COR-L47 (cell line): ENCODE data around the gene POSTN.

Experiments used
- DNase-seq: peaks from one replicate; lab custom pipeline; 2025; lab: John Stamatoyannopoulos, UW

POSTN gene

GRCh38 chr13:37598597-37598996, at the start of gene POSTN:
POSTN (minus strand) TSS chr13:37598768; CDS start chr13:37598726, 42 bp downstream.
- no peak for DNase-seq

- DNase-seq = no peak
These were observed 48.6 kb upstream of the POSTN start for GRCh38 chr13:37647031-37647650.

GRCh38 chr13:37646531-37646930, 48.0 kb upstream of the POSTN start:
- no peak for DNase-seq

GRCh38 chr13:37645181-37645740, 46.7 kb upstream of the POSTN start:
- DNase-seq = no peak

GRCh38 chr13:37641391-37641790, 42.8 kb upstream of the POSTN start:
- no peak for DNase-seq

- DNase-seq = peak; percentile 21
These were observed 41.9 kb upstream of the POSTN start for GRCh38 chr13:37640499-37640898.

GRCh38 chr13:37636701-37637100, 38.1 kb upstream of the POSTN start:
- DNase-seq = no peak

- no peak for DNase-seq
These were observed 33.7 kb upstream of the POSTN start for GRCh38 chr13:37632294-37632693.

- peak; percentile 71 for DNase-seq
These were observed 28.9 kb upstream of the POSTN start for GRCh38 chr13:37627428-37627827.

GRCh38 chr13:37621811-37622361, 23.3 kb upstream of the POSTN start:
- DNase-seq = no peak

- no peak for DNase-seq
These were observed 20.0 kb upstream of the POSTN start for GRCh38 chr13:37618554-37618953.

- no peak for DNase-seq
These were observed 18.6 kb upstream of the POSTN start for GRCh38 chr13:37617173-37617572.

GRCh38 chr13:37616131-37616530, 17.6 kb upstream of the POSTN start:
- no peak for DNase-seq

GRCh38 chr13:37615276-37615675, 16.7 kb upstream of the POSTN start:
- no peak for DNase-seq

- DNase-seq = no peak
These were observed 15.1 kb upstream of the POSTN start for GRCh38 chr13:37613638-37614037.

GRCh38 chr13:37613236-37613635, 14.7 kb upstream of the POSTN start:
- DNase-seq = no peak

- DNase-seq = no peak
These were observed 10.3 kb upstream of the POSTN start for GRCh38 chr13:37608750-37609339.

GRCh38 chr13:37602733-37603381, 4.3 kb upstream of the POSTN start:
- DNase-seq = no peak

- no peak for DNase-seq
These were observed 3.3 kb upstream of the POSTN start for GRCh38 chr13:37601648-37602440.

GRCh38 chr13:37599519-37599918, 951 bp upstream of the POSTN start:
- DNase-seq = no peak

- peak; percentile 33 for DNase-seq
These were observed 1.0 kb downstream of the POSTN start for GRCh38 chr13:37597477-37598025.

GRCh38 chr13:37596805-37597204, 1.8 kb downstream of the POSTN start:
- no peak for DNase-seq
